HG03139 (cell line): ENCODE results near the gene OPRM1.

Source experiments
- ATAC-seq: cut with Tn5 transposase; IDR thresholded peaks from one replicate; pipeline ENCODE4 v1.9.1; 2021; ENCODE audit not compliant: unreplicated experiment

Gene OPRM1

GRCh38 chr6:154080461-154081189 lies 41.6 kb downstream of the OPRM1 start:
- ATAC-seq = no peak

DNA sequence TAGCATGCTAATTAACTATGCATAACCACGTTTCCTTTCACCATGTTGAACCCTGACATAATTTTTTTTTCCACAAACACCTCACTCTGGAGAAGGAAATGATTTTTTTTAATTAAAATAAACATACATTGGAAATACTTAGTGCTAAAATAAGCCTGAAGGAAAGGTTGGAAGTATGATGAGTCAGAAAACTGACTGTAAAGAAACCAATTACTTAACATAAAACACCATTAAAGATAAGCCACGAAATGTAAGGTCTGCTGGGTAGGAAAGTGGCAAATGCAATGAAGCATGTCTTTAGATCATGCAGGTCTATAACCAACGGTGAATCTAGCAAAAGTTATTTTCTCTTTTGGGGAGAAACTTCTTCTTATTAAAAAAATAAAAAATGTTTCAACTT lies 47.5 kb downstream of the OPRM1 start:
- no peak for ATAC-seq

DNA sequence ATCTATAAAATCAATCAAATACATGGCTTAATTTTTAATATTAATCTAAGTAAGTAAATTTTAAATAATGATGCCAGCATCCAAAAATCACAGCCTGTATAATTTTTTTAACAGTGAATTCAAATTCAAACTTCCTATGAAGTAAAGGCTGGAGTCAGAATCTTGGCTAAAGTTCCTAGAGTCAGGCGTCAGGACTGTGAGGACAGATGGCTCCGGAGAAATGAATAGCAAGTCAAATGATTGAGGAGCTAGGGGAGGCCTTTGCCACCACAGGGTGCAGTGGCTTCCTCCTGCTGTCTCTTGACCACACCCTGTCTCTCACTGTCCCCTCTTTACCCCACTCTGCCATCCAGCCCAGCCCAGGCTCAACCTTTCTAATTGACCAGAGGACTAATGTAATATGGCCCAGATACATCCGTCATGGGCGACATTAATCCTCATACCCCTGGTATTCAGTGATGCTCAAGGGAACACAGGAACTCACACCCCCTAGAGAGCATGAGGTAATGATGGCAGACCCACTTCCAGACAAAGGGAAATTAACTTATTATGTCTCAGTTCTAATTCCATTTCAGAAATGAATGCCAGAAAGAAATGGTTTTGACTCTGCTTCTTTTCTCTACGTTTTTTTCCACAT lies 53.4 kb downstream of the OPRM1 start:
- no peak for ATAC-seq

GRCh38 chr6:154093231-154094044 lies 54.4 kb downstream of the OPRM1 start:
- no peak for ATAC-seq

- ATAC-seq = no peak
Measured at GRCh38 chr6:154095571-154095970, 56.5 kb downstream of the OPRM1 start.

GRCh38 chr6:154096316-154096715 lies 57.3 kb downstream of the OPRM1 start:
- ATAC-seq = no peak

- ATAC-seq = no peak
Measured at GRCh38 chr6:154096834-154097233, 57.8 kb downstream of the OPRM1 start.

DNA sequence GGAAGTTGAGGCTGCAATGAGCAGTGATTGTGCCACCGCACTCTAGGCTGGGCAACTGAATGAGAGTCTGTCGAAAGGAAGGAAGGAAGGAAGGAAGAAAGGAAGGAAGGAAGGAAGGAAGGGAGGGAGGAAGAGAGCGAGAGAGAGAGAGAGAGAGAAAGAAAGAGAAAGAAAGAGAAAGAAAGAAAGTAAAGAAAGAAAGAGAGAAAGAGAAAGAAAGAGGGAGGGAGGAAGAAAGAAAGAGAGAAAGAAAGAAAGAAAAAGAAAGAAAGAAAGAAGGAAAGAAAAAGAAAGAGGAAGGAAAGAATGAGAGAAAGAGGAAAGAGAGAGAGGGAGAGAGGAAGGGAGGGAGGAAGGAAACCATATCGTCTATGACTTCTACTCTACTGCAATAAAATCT lies 60.2 kb downstream of the OPRM1 start:
- ATAC-seq = no peak

DNA sequence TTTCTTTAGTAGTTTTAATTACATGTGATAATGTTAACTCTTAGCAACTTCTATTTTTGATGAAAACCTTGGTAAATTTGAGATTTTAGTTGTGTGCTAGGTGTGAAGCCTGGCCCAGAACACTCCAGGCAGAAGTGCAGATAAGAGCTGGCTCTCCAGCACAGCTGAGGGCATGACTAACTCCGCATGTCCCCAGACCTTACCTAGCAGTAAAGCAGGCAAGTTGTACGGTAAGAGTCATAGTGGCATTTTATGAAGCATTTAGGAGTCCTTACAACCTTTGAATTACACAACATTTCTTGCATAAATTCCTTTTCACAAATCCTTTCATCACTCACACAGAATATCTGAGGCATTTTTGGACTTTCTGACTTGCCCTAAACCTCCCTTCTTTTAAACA lies 67.2 kb downstream of the OPRM1 start:
- ATAC-seq = no peak

DNA sequence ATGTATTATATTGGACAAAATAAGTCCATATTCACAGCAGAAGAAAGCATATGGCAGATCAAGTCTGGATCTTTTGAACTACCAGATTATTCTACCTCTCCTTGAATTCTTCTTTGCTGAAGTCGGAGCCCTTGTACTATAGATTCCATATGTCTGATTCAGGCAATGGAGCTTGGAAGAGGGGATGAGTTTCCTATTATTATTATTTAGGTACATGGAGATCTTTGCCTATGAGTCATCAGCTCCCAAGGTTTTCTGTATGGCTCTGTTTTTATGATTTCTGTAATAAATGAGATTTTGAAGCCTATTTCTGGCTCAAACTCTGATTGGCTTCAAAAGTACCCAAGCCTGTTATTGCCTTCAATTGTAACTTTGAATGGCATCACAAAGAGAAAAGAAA lies 72.0 kb downstream of the OPRM1 start:
- ATAC-seq = no peak

DNA sequence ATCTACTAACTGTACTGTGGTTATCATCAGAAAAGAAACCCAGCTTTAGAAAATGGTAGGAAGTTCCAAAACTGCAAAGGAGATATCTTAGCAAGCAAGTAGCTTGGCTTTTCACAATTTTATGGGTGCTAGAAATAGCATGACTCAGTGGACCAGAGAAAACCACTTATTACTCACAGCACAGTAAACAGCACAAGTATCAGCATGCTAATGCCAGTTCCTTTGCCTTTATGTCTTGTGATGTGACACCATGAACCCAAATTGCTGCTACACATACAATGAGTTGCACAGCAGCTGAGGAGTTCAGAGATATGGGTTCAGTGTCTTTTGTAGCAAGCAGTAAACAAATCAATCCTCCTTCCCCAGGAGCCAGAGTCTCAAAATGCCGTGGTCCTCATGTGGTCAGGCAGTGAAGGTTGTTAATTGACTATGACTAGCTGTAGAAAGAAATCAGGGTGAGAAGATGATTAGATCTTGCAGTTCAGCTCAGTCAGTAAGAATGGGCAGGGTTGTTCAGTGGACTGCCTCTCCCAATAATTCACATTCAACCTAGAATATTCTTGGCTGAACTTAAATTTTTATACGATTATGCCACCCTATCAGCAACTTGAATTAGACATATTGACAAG lies 73.3 kb downstream of the OPRM1 start:
- ATAC-seq = no peak

DNA sequence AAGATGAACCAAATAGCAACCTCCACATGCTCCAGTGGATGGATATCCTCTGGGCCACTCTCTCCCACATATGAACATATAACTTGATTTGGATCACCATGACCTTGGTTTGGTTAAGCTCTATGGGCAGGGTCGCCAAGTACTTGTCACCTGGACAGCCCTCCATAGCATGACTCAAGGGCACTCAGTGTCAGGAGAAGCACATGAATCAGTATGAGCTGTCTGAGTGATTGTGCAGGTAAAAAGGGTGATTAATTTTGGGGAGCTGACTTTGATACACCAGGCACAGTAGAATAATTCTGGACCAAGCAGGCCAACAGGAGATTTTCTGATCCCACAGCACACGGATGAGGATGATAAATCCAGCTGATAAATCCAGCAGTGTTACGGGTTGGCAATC lies 74.4 kb downstream of the OPRM1 start:
- ATAC-seq = no peak

GRCh38 chr6:154117485-154117884 lies 78.4 kb downstream of the OPRM1 start:
- no peak for ATAC-seq

DNA sequence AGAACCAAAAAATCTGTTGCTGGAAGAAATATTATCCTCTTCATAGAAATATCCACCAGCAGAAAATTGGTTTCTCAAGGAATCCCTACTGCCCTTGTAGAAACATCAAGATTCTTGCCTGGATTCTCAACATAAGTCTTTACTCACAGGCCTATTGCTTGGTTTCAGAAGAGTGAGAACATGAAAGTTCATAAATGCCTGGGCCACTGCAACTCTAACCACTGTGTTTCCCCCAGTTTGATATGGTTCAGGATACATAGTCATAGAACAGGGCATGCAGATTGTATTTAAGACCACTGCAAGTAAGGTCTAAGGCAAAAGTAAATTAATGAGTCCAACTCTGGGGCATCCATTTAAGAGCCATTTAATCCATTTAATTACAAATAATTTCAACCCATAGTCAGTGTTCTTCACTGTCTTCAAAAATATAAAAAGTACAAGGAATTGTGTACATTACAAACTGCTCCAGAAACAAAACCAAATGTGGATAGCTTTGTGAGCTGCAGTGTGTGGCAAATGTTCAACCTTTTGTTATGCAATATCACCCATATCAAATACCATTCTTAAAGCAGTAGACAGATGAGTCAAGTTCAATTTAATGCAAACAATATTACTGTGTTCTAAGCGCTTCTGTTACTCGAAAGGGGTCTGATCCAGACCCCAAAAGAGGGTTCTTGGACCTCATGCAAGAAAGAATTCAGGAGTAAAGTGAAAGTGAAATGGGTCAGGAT lies 83.3 kb downstream of the OPRM1 start:
- no peak for ATAC-seq

DNA sequence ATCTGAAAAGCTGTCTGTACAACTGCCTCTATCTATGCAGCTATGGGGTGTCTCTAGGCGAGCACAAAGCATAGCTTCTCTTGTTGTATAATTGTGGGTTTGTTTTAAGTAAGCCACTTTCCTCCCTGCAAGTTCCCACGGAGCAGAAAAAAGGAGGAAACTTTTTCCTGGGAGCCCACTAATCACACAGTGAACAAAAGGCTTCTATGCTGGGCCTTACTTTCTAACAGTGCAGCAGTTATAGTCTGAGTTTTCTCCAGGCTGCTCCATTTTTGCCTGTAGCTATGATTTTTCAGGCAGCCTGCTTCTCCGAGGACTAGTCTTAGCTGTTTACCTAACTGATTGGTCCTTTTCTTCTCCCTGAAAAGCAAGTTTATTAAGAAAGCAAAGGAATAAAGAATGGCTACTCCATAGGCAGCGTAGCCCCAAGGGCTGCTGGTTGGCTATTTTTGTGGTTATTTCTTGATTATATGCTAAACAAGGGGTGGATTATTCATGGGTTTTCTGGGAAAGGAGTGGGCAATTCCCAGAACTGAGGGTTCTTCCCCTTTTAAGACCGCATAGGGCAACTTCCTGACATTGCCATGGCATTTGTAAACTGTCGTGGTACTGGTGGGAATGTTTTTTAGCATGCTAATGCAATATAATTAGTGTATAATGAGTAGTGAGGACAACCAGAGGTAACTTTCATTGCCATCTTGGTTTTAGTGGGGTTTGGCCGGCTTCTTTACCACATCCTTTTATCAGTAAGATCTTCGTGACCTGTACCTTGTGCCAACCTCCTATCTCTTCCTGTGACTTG lies 84.3 kb downstream of the OPRM1 start:
- no peak for ATAC-seq

DNA sequence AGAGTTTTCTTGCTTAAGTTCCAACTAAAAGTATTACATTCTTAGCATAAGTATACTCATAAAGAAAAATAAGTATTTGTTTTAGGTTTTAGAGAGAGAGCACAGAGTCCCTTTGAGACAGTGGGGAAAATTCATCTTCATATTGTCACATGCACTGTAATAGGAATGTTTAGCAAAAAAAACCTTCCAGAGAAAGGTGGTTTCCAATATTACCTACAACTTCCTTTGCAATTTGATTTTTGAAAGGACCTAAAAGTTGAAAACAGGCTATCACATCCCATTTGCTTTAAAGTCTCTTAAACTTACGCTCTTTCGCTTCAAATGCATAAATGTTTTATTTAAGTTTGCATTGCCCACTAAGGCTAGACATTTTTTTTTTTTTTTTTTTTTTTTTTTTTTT lies 86.4 kb downstream of the OPRM1 start:
- ATAC-seq = no peak

DNA sequence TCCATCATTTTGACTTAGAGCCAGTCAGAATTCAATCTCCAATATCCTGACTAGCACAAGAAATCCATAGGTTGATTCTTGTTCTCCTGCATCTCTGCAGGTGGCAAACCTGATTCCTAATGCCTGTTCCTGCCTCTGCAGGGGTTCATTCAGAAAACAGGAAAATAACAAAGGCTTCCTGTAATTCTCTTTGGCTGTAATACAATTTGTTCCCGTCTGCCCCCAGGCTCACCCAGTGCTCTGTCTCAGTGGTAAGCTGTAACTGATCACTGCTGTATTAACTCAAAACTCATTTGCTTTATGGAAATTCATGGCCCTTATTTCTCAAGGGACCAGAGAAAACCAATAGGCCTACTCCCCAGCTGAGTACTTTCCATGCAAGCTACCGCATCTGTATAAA lies 88.6 kb downstream of the OPRM1 start:
- ATAC-seq = no peak

DNA sequence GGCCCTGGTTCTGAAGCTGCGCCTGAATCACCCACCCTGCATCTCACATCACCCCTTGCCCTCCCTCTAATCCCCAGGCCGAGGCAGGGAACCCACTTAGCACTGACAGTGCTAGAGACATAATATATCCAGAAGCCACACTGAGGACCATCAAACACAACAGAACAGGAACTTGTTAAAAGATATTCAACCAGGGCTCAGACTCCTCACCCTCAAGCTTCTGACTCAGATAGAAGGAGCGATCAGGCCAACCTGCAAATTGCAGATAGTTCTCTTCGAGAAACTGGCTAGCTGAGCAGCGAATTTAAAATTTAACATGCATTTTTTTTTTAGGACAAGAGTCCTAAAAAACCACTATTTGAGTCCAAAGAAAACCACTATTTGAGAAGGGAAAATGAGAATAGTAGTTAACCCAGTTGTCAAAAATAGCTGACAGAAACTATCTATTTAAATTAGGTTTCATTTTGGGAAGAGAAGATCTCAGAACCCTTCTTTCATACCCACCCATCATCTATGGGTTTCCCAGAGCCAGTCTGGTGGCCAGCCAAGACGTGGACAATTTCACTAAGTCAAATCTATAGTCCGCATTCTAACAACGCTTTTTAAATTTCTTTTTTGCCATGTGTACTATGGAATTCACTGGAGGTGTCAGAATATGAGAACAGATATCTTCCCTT lies 95.6 kb downstream of the OPRM1 start:
- ATAC-seq = no peak

- ATAC-seq = no peak
Measured at GRCh38 chr6:154138793-154139192, 99.8 kb downstream of the OPRM1 start.

DNA sequence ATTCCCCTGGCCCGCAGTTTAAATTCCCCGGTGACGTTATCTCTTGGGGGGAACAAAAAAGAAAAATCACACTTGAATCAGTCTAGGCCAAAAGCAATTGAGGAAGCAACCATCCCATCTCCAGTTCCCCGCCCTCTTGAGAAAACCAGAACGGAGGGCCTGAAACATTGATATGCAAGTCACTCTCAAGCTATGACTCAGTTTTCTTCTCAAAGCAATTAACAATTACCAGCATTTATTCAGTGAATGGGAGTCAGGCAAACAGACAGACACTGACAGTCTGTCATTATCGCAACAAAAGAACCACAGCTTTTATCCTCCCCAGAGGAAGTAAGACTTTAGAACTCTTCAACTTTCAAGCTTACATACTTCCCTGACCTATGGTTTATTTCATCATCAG lies 100.9 kb downstream of the OPRM1 start:
- ATAC-seq = no peak
